ENCODE data around the gene HELQ. TPM values are rescaled to one million over a fixed set of nuclear protein-coding genes. Genes with fewer than 3 reads are reported as not detected.
A peak's percentile ranks its signal among the peaks of the same experiment; 100 is the strongest.

HELQ gene
- total and polyA plus RNA-seq, 9 of the 15 experiments (the other 6 are each of a cell fraction or from before 2014, with no cell fraction given) = 3.5 to 15.2 (median 11.9) TPM

DNA sequence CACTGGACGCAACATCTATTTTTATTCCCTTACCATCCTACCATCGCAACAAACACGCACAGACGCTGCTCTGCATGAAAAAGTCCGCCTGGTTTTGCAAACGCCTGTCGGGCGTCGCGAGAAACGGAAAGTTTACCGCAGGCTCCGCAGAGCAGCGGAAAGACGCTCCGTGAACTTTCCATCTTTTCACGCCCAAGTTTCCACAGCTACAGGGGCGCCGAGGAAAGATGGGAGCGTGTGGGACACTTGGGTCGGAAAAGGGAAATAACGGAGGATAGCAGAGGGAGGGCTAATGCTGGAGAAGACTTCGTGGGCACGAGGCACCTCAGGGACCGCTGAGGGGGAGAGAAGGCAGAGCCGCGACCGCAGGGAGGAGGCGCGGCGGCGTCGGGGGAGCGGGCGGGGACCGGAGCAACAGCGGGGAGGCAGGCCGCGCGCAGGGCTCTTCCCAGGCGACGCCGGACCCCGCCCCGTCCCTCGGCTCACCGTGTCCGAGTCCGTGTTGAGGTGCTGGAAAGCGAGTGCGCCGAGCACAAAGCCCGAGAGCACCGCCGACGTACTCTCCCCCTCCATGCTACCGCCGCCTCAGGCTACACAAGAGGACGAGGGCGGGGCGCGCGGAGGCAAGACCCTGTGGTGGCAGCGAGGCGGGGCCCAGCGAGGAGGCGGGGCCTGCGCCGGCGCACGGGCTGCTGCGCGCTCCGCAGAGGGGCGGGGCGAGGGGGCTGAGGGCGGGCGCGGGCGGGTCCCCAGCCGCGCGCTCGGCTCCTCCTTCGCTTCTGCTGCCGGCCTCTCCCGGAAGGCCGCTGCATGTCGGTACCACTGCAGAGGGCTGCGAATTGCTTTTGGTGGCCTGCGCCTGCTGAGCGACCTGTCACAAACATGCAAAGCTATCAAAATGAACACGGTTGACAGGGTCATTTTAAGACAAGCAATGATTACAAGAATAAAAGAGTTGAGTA, 29.2 kb upstream of the HELQ start, which contains the start of gene ABRAXAS1 (continued):
- TF ChIP-seq ZZZ3 (IDR thresholded peaks at IDR 0.05) (no peak), ZNF121 (CRISPR knock-in tag; conservative IDR thresholded peaks at IDR 0.05) (no peak), ZNF133 (CRISPR knock-in tag; IDR thresholded peaks at IDR 0.05) (no peak), RUNX1 (IDR thresholded peaks at IDR 0.05; ENCODE audit: low read depth) (0 out of 2 replicates have a peak, but pooled peaks have one; percentile 12), TAF15 (IDR thresholded peaks at IDR 0.05; ENCODE audit: low read depth, low read length) (no peak), ZNF354B (CRISPR knock-in tag; IDR thresholded peaks at IDR 0.05) (no peak), TGIF2 (CRISPR knock-in tag; IDR thresholded peaks at IDR 0.05) (no peak), EHMT2 (IDR thresholded peaks at IDR 0.05) (0 out of 2 replicates have a peak, but pooled peaks have one; percentile 11), ZNF324 (CRISPR knock-in tag; IDR thresholded peaks at IDR 0.05) (no peak), ETV5 (CRISPR knock-in tag; IDR thresholded peaks at IDR 0.05; ENCODE audit: low read depth) (peak; percentile 54; the same call in 1 of the 2 replicates), SMAD3 (CRISPR knock-in tag; conservative IDR thresholded peaks at IDR 0.05) (no peak), ZNF408 (CRISPR knock-in tag; IDR thresholded peaks at IDR 0.05; ENCODE audit: low read depth) (no peak), ZC3H8 (IDR thresholded peaks at IDR 0.05) (no peak), PHB (CRISPR knock-in tag; IDR thresholded peaks at IDR 0.05) (no peak), ZNF212 (CRISPR knock-in tag; IDR thresholded peaks at IDR 0.05) (no peak), POLR2B (IDR thresholded peaks at IDR 0.05; ENCODE audit: low read depth, partially characterized antibody) (peak; percentile 63), ZNF174 (CRISPR knock-in tag; IDR thresholded peaks at IDR 0.05) (no peak), BCL6 (CRISPR knock-in tag; IDR thresholded peaks at IDR 0.05) (peak; percentile 28; the same call in 1 of the 2 replicates), SAFB2 (IDR thresholded peaks at IDR 0.05; ENCODE audit: borderline replicate concordance, low read depth, low read length, severe bottlenecking) (no peak), U2AF1 (optimal IDR thresholded peaks at IDR 0.05; ENCODE audit: low read depth, low read length) (no peak), ZBED1 (IDR thresholded peaks at IDR 0.05) (0 out of 2 replicates have a peak, but pooled peaks have one; percentile 40), ZNF12 (CRISPR knock-in tag; IDR thresholded peaks at IDR 0.05) (peak; percentile 75; the same call in 1 of the 2 replicates), SETDB1 (IDR thresholded peaks at IDR 0.05; ENCODE audit: low read length) (no peak), ELF2 (CRISPR knock-in tag; IDR thresholded peaks at IDR 0.05) (no peak), ZNF140 (CRISPR knock-in tag; IDR thresholded peaks at IDR 0.05) (no peak), BRCA1 (IDR thresholded peaks at IDR 0.05) (no peak), BRCA1 (CRISPR knock-in tag; IDR thresholded peaks at IDR 0.05) (no peak), TOE1 (IDR thresholded peaks at IDR 0.05; ENCODE audit: borderline replicate concordance) (peak; percentile 80), TOE1 (CRISPR knock-in tag; IDR thresholded peaks at IDR 0.05; ENCODE audit: borderline replicate concordance, low read depth) (peak; percentile 82; the same call in 1 of the 2 replicates), E2F3 (CRISPR knock-in tag; IDR thresholded peaks at IDR 0.05) (0 out of 2 replicates have a peak, but pooled peaks have one; percentile 43)
- TF ChIP-seq, protein P1, sequence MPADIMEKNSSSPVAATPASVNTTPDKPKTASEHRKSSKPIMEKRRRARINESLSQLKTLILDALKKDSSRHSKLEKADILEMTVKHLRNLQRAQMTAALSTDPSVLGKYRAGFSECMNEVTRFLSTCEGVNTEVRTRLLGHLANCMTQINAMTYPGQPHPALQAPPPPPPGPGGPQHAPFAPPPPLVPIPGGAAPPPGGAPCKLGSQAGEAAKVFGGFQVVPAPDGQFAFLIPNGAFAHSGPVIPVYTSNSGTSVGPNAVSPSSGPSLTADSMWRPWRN (IDR thresholded peaks at IDR 0.05; ENCODE audit: low read depth) = peak; percentile 50; the same call in 1 of the 2 replicates
- TF ChIP-seq, protein P2, sequence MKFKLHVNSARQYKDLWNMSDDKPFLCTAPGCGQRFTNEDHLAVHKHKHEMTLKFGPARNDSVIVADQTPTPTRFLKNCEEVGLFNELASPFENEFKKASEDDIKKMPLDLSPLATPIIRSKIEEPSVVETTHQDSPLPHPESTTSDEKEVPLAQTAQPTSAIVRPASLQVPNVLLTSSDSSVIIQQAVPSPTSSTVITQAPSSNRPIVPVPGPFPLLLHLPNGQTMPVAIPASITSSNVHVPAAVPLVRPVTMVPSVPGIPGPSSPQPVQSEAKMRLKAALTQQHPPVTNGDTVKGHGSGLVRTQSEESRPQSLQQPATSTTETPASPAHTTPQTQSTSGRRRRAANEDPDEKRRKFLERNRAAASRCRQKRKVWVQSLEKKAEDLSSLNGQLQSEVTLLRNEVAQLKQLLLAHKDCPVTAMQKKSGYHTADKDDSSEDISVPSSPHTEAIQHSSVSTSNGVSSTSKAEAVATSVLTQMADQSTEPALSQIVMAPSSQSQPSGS (CRISPR knock-in tag; IDR thresholded peaks at IDR 0.05) = no peak

Data from K562 (cell line).